GDM1 (cell line): Measurements from ENCODE around the gene MYLK2.

ENCODE experiments used
- DNase-seq: peaks from one replicate; lab custom pipeline; 2025; lab: John Stamatoyannopoulos, UW

The MYLK2 gene

DNA sequence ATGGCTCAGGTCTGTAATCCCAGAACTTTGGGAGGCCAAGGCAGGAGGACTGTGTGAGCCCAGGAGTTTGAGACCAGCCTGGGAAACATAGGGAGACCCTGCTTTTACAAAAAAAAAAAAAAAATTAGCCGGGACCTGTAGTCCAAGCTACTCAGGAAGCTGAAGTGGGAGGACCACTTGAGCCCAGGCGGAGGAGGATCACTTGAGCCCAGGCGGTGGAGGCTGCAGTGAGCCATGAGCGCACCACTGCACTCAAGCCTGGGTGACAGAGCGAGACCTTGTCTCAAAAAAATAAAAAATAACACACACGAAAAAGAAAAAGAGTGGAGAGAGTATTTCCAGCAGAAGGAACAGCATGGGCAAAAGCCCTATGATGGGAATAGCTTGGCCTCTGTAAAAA lies 53.2 kb downstream of the MYLK2 start:
- no peak for DNase-seq

DNA sequence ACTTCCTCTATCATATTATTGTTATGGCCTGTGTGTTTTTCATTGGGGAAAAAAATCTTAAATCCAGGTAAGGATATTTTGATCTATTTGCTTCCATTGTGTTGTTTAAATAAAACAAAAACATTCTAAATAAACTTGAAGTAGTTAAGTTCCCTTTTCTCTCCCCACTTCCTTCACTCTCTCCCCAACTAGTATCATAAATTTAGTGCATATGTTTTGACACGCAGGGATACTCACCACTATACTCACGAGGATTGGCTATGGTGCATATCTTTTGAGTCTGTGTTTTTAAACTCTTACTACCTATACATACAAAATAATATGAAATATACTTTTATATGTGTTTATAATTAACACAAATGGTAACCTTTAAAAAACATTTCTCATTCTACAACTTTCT lies 56.5 kb downstream of the MYLK2 start:
- DNase-seq, result no peak

DNA sequence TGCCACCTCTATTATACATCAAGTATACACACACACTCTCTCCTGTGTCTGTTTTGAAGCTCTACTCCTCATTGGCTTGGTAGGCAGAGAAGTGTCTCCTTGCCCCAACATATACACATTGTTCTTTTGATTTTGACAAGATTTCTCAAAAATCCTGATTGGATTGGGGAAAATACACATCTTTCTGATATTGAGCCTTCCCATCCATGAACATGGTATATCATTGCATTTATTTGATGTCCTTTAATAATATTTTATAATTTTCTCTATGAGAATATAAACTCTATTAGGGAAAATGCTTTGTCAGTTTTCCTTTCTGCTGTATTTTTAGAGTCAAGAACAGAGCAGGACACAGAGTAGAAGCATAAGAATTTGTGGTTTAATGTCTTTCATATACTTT lies 58.5 kb downstream of the MYLK2 start:
- no peak for DNase-seq

DNA sequence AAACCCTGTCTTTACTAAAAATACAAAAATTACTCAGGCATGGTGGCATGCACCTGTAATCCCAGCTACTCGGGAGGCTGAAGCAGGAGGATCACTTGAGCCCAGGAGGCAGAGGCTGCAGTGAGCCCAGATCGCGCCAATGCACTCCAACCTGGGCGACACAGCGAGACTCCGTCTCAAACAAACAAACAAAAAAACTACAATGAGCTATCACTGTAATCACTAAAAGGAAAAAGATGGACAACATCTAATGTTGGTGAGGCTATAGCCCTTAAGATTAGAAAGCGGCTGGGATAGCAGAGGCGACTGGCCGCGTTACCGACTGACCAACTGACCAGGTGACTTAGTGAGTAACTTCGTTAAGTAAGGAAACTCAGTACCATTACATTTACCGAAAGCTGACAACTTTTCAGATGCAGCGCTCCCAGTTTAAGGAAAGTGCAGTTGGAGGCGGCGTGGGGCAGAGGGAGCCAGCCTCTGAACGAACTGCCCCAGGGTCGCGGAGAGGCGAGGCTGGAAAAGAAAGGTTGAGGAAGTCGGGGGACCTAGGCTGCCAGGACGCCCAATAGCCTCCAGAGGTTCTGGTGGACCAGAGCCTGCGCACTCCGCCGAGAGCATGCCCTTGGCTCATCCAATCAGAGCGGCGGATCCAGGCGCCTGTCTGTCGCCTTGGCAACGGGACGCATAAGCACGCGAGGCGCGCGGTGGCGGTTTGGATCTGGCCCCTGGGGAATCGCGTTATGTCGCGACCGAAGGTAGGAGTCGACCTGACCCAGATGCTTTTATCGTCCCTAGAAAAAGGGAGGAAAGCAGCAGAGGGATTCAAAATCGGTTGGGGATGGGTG lies 60.2 kb downstream of the MYLK2 start:
- DNase-seq, result peak; percentile 89

DNA sequence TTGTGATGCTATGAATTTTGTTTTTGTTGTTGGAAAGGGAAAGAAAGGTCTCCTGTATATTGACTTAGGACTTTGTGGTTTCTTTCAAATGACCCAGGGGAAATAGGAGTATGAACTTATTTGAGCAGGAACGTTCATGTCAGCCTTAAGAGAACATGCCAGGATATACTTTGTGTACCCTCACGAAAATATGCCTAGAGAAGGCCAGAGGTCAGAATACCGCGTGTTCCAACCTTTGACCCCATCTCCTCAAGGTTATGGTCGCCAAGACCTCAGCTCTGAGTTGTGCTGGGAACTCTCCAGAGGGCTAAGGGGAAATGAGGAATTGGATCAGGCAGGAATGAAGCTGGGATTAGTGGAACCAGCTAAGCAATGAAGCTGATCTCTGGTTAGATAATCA lies 62.8 kb downstream of the MYLK2 start:
- no peak for DNase-seq

DNA sequence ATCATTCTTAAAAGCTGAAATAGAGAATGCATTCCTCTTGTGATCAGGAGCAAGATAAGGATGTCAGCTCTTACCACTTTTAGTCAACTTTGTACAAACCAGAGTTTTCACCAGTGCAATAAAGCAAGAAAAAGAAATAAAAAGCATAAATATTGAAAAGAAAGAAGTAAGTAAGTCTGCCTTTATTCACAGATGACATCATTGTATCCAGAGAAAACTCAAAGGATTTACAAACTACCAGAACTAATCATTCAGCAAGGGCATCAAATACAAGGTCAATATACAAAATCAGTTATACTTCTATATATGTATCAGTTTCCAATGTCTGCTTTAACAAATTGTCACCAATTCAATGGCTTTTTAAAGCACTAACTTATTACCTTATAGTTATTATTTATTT lies 64.7 kb downstream of the MYLK2 start:
- DNase-seq, result no peak
